OCI-LY1 (cell line): ENCODE measurements around the gene ZSCAN10.

Experiments used
- CTCF ChIP-seq: fragments of 200-600 bp; sonication (generic), shearing (Covaris generic); IDR thresholded peaks from 2 replicates; pipeline ENCODE4 v1.5.1; 2017; ENCODE audit warnings: mild to moderate bottlenecking, antibody characterized with exemption, low read length, moderate library complexity, mixed read lengths
- EZH2 ChIP-seq: fragments of 200-600 bp; sonication (generic), shearing (Covaris generic); IDR thresholded peaks from 2 replicates; pipeline ENCODE4 v1.8.0; 2017; ENCODE audit warnings: borderline replicate concordance, mixed run types, mild to moderate bottlenecking, antibody characterized with exemption, low read length, moderate library complexity, mixed read lengths

DNA sequence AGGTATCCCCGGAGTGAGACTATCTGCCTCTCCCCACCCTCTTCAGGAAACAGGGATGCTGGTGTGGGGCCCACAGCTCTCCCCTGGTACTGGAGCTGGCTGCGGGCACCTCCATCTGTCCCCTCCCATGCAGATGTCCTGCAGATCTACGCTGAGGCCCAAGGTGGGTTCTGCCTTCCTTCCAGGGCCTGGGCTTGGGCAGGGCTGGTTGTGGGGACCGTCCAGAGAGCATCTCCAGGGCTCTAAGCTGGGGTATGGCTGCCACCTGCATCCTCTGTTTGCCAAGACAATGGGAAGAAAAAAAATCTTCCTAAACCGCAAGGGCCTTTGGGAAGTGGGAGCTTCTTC lies 48.6 kb upstream of the ZSCAN10 start:
- TF ChIP-seq CTCF (no peak), EZH2 (no peak)
